UCSD-AML1 (cell line): Measurements from ENCODE around the gene SERINC2.
"Not testable (repeated sequence)": the region's sequence is repeated elsewhere in the genome, so short reads cannot be mapped to it uniquely, and the experiment has no call there.

Experiments
- DNase-seq: peaks from one replicate; lab custom pipeline; 2025; ENCODE audit not compliant: unreplicated experiment; lab: John Stamatoyannopoulos, UW

The SERINC2 gene

GRCh38 chr1:31460027-31460426, 47.0 kb downstream of the SERINC2 start:
- no peak for DNase-seq

GRCh38 chr1:31467005-31467674, 54.1 kb downstream of the SERINC2 start:
- DNase-seq, result no peak

GRCh38 chr1:31470794-31471315, 57.8 kb downstream of the SERINC2 start:
- DNase-seq, result no peak

GRCh38 chr1:31471452-31472313, 58.7 kb downstream of the SERINC2 start:
- DNase-seq, result not testable (repeated sequence)

DNA sequence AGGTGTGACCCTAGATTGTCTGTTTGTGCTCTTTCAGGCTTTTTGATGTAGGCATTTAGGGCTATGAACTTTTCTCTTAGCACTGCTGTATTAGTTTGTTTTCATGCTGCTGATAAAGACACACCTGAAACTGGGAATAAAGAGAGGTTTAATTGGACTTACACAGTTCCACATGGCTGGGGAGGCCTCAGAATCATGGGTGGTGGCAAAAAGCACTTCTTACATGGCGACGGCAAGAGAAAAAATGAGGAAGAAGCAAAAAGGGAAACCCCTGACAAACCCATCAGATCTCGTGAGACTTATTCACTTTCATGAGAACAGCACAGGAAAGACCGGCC, 59.3 kb downstream of the SERINC2 start:
- DNase-seq, result not testable (repeated sequence)

DNA sequence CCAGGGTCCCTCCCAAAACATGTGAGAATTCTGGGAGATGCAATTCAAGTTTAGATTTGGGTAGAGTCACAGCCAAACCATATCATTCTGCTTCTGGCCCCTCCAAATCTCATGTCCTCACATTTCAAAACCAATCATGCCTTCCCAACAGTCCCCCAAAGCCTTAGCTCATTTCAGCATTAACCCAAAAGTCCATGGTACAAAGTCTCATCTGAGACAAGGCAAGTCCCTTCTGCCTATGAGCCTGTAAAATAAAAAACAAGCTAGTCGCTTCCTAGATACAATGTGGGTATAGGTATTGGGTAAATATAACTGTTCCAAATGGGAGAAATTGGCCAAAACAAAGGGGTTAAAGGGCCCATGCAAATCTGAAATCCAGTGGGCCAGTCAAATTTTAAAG, 59.7 kb downstream of the SERINC2 start:
- DNase-seq, result not testable (repeated sequence)

DNA sequence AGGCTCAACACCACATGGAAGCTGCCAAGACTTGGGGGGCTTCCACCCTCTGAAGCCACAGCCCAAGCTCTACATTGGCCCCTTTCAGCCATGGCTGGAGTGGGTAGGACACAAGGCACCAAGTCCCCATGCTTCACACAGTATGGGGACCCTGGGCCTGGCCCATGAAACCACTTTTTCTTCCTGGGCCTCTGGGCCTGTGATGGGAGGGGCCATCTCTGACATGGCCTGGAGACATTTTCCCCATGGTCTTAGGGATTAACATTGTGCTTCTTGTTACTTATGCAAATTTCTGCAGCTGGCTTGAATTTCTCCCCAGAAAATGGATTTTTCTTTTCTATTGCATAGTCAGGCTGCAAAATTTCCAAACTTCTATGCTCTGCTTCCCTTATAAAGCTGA, 60.5 kb downstream of the SERINC2 start:
- not testable (repeated sequence) for DNase-seq

- not testable (repeated sequence) for DNase-seq
Observed at GRCh38 chr1:31474567-31474966, 61.6 kb downstream of the SERINC2 start.

DNA sequence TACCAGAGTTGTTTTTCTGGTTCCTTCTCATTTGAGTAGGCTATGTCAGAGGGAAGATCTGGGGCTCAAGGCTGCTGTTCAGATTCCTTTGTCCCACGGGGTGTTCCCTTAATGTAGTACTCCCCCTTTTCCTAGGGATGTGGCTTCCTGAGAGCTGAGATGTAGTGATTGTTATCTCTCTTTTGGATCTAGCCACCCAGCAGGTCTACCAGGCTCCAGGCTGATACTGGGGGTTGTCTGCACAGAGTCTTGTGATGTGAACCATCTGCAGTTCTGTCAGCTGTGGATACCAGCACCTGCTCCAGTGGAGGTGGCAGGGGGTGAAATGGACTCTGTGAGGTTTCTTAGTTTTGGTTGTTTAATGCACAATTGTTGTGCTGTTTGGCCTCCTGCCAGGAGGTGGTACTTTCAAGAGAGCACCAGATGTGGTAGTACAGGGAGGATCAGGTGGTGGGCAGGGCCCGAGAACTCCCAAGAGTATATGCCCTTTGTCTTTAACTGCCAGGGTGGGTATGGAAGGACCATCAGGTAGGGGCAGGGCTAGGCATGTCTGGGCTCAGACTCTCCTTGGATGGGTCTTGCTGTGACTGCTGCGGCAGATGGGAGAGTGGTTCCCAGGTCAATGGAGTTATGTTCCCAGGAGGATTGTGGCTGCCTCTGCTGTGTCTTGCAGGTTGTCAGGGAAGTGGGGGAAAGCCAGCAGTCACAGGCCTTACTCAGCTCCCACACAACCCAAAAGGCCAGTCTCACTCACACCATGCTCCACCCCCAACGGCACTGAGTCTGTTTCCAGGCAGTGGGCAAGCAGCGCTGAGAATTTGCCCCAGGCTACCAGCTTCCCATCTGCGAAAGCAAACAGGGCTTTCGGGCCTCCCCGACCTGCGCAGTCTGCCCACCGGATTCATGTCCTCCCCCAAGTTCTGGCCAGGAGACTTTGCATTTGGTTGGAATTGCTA, 64.2 kb downstream of the SERINC2 start:
- no peak for DNase-seq

- no peak for DNase-seq
Observed at GRCh38 chr1:31478167-31478566, 65.2 kb downstream of the SERINC2 start.

DNA sequence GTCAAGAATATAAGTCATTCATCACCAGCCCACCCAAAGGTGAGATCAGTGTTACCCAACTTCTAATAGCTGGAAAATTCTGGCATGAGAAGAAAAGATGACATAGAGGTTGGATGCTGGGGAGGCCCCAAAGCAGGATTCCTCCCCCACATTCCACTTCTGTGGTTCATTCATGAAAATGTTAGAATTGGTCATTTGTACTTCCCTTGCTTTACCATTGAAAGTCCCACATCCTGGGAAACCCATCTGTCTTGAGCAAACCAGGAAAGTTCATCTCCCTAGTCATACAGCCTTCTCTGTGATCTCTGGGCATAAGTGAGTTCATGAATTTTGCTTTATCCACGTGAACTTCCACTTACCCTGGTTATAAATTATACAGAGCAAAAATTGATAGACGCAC, 66.8 kb downstream of the SERINC2 start:
- no peak for DNase-seq

DNA sequence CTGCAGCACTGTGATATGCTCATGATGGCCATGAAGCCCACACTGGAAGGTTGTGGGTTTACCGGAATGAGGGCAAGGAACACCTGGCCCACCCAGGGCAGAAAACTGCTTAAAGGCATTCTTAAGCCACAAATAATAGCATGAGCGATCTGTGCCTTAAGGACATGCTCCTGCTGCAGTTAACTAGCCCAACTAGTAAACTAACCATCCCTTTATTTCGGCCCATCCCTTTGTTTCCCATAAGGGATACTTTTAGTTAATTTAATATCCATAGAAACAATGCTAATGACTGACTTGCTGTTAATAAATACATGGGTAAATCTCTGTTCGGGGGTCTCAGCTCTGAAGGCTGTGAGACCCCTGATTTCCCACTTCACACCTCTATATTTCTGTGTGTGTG, 67.4 kb downstream of the SERINC2 start:
- DNase-seq, result not testable (repeated sequence)

GRCh38 chr1:31482482-31483011, 69.5 kb downstream of the SERINC2 start:
- no peak for DNase-seq

- no peak for DNase-seq
Observed at GRCh38 chr1:31483012-31483946, 70.3 kb downstream of the SERINC2 start.
